EL (cell line): ENCODE data around the gene AK9.
"Not testable (repeated sequence)": the region's sequence is repeated elsewhere in the genome, so short reads cannot be mapped to it uniquely, and the experiment has no call there.

Experiments
- DNase-seq: peaks from one replicate; pipeline ENCODE4 v3.0.0-alpha.2; 2016

Gene AK9

GRCh38 chr6:109690737-109691621 is at the start of gene AK9, which contains the start of gene FIG4:
Gene AK9, minus strand, starts transcription at chr6:109691202. Its CDS starts 15,457 bp downstream, at chr6:109675745.
Gene FIG4, plus strand, starts transcription at chr6:109691296. Its CDS starts 140 bp downstream, at chr6:109691436.
- DNase-seq: peak; percentile 95

GRCh38 chr6:109740787-109741186 is 49.8 kb upstream of the AK9 start:
- no peak for DNase-seq

GRCh38 chr6:109739686-109740085 is 48.7 kb upstream of the AK9 start:
- DNase-seq: no peak

GRCh38 chr6:109738667-109739066 is 47.7 kb upstream of the AK9 start:
- DNase-seq: no peak

- DNase-seq: peak; percentile 16
Measured at GRCh38 chr6:109738255-109738654, 47.3 kb upstream of the AK9 start.

GRCh38 chr6:109736273-109737025 is 45.4 kb upstream of the AK9 start:
- no peak for DNase-seq

GRCh38 chr6:109725250-109725649 is 34.2 kb upstream of the AK9 start:
- not testable (repeated sequence) for DNase-seq

GRCh38 chr6:109722564-109723254 is 31.7 kb upstream of the AK9 start:
- DNase-seq: peak; percentile 11

- DNase-seq: no peak
Measured at GRCh38 chr6:109722011-109722410, 31.0 kb upstream of the AK9 start.

GRCh38 chr6:109720311-109720710 is 29.3 kb upstream of the AK9 start:
- no peak for DNase-seq

GRCh38 chr6:109718991-109719390 is 28.0 kb upstream of the AK9 start:
- peak; percentile 35 for DNase-seq

GRCh38 chr6:109717971-109718370 is 27.0 kb upstream of the AK9 start:
- no peak for DNase-seq

GRCh38 chr6:109715616-109716015 is 24.6 kb upstream of the AK9 start:
- no peak for DNase-seq

- no peak for DNase-seq
Measured at GRCh38 chr6:109714611-109715010, 23.6 kb upstream of the AK9 start.

GRCh38 chr6:109714166-109714565 is 23.2 kb upstream of the AK9 start:
- no peak for DNase-seq

GRCh38 chr6:109713097-109713496 is 22.1 kb upstream of the AK9 start:
- no peak for DNase-seq

GRCh38 chr6:109708099-109708498 is 17.1 kb upstream of the AK9 start:
- DNase-seq: not testable (repeated sequence)

GRCh38 chr6:109706513-109706912 is 15.5 kb upstream of the AK9 start:
- DNase-seq: no peak

GRCh38 chr6:109705258-109705657 is 14.3 kb upstream of the AK9 start:
- peak; percentile 86 for DNase-seq

- no peak for DNase-seq
Measured at GRCh38 chr6:109702791-109703190, 11.8 kb upstream of the AK9 start.

GRCh38 chr6:109701774-109702173 is 10.8 kb upstream of the AK9 start:
- DNase-seq: no peak

- DNase-seq: no peak
Measured at GRCh38 chr6:109701221-109701620, 10.2 kb upstream of the AK9 start.

- DNase-seq: no peak
Measured at GRCh38 chr6:109696355-109696754, 5.4 kb upstream of the AK9 start.
